Right renal cortex interstitium (tissue), 3 donors: ENCODE results near the gene EP400. TPM values are rescaled to one million over a fixed set of nuclear protein-coding genes. Genes with fewer than 3 reads are reported as not detected.

Experiments
- DNase-seq, 3 donors: peaks; one replicate each; pipeline ENCODE4 v3.0.0-alpha.2; 2013; ENCODE audit warnings: low read depth in 3 of 3, low spot score in 2 of 3
- polyA plus RNA-seq, 3 donors: library from polyadenylated mRNA; unstranded; fragments of 120-200 nt; gene quantifications; one replicate each; pipeline ENCODE4 v1.2.1, GENCODE V29; 2013; ENCODE audit not compliant: insufficient read length in 3 of 3

Gene EP400, protein sequence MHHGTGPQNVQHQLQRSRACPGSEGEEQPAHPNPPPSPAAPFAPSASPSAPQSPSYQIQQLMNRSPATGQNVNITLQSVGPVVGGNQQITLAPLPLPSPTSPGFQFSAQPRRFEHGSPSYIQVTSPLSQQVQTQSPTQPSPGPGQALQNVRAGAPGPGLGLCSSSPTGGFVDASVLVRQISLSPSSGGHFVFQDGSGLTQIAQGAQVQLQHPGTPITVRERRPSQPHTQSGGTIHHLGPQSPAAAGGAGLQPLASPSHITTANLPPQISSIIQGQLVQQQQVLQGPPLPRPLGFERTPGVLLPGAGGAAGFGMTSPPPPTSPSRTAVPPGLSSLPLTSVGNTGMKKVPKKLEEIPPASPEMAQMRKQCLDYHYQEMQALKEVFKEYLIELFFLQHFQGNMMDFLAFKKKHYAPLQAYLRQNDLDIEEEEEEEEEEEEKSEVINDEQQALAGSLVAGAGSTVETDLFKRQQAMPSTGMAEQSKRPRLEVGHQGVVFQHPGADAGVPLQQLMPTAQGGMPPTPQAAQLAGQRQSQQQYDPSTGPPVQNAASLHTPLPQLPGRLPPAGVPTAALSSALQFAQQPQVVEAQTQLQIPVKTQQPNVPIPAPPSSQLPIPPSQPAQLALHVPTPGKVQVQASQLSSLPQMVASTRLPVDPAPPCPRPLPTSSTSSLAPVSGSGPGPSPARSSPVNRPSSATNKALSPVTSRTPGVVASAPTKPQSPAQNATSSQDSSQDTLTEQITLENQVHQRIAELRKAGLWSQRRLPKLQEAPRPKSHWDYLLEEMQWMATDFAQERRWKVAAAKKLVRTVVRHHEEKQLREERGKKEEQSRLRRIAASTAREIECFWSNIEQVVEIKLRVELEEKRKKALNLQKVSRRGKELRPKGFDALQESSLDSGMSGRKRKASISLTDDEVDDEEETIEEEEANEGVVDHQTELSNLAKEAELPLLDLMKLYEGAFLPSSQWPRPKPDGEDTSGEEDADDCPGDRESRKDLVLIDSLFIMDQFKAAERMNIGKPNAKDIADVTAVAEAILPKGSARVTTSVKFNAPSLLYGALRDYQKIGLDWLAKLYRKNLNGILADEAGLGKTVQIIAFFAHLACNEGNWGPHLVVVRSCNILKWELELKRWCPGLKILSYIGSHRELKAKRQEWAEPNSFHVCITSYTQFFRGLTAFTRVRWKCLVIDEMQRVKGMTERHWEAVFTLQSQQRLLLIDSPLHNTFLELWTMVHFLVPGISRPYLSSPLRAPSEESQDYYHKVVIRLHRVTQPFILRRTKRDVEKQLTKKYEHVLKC (N-terminal part only)
- polyA plus RNA-seq: 10 to 100 TPM; 29.2 to 31.6 (median 30.8) TPM

DNA sequence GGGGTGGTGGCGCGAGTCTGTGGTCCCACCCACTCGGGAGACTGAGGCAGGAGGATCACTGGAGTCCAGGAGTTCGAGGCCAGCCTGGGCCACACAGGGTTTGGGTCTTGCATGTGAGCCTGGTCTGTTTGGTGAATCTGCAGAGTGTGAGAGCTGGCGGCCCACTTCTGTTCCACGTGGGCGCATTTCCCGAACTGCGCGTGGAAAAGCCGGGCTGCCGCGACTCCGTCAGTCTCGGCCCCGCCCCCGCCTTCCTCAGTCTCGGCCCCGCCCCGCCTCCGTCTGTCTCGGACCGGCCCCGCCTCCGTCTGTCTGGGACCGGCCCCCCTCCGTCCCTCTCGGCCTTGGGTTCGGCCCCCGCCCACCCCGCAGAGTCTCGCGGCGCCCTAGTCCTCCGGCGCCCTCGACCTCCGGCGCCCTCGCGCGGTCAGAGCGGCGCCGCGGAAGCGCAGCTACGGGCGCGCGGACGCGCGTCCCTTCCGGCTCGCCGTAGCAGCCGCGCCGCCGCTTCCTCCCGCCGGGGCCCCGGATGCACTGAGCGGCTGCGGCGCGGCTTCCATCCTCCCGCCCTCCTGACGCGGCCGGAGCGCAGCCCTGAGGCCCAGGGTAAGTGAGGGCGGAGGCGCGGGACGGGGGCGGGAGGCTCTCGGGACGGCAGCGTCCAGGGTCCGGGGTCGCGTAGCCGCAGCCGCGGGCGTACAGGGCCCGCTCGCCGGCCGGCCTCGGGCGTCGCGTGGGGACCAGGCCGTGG is at the start of gene EP400:
Gene EP400, plus strand, starts transcription at position 512 of the 751 bp plus-strand sequence. CDS start 10,678 bp downstream, outside the sequence.
- DNase-seq: peak; percentile 67 to 87 (median 85)

DNA sequence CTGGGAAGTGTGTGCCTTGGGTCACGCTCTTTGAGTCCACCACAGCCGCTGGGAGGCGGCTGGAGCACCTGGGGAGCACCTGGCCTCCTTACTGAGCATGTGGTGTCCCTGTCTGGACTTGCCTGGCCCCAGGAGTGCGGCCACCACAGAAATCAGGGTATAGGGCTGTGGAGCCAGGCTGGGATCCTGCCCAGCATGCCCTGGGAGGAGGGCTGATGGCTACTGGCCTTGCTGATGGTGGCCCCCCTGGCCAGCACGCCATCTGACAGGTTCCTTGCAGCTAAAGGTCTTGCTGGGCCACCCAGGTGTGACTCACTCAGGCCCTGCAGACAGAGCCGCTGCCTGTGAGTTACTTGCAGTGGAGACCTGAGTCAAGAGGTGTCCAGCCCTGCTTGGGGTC is 49.3 kb upstream of the EP400 start:
- DNase-seq: no peak

DNA sequence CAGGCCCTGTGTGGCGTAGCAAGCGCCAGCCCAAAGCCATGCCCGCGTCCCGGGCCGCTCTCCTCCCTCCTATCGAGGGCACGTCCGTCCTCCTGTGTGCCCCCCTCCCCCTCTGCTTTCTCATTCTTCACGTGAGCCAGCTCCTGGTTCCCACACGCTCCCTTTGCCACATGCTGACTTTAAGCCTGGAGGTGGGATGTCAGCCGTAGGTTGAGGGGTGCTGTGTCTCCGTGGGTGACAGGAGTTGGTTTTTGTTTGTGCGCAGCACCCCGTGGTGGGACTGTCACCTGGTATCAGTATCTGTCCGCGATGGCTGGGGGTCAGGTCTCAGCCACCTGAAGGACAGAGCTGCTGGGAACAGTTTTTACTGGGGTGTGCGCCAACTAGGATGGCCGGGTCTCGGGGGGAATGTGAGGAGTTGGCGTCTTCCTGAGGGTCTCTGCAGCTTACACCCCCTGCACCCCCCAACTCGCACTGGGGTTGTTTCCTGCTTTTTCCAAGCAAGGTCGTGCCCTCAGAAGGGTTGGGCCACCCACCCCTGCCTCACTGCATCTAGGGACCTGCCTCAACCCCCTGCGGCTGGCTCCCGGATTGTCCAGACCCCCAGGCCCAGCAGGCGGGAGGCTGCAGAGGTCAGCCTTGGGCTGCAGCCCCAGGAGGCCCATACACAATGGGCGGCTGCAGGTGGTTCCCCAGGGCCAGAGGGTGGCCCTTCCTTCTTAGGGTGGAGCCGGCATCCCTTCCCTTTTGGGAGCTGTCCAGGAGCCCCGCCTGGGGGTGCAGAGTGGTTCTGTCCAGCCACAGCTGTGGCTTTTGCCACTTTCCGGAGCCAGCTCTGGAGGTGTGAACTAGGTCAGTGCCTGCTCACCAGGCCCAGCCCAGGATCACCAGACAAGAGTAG is 48.1 kb upstream of the EP400 start:
- DNase-seq: no peak

DNA sequence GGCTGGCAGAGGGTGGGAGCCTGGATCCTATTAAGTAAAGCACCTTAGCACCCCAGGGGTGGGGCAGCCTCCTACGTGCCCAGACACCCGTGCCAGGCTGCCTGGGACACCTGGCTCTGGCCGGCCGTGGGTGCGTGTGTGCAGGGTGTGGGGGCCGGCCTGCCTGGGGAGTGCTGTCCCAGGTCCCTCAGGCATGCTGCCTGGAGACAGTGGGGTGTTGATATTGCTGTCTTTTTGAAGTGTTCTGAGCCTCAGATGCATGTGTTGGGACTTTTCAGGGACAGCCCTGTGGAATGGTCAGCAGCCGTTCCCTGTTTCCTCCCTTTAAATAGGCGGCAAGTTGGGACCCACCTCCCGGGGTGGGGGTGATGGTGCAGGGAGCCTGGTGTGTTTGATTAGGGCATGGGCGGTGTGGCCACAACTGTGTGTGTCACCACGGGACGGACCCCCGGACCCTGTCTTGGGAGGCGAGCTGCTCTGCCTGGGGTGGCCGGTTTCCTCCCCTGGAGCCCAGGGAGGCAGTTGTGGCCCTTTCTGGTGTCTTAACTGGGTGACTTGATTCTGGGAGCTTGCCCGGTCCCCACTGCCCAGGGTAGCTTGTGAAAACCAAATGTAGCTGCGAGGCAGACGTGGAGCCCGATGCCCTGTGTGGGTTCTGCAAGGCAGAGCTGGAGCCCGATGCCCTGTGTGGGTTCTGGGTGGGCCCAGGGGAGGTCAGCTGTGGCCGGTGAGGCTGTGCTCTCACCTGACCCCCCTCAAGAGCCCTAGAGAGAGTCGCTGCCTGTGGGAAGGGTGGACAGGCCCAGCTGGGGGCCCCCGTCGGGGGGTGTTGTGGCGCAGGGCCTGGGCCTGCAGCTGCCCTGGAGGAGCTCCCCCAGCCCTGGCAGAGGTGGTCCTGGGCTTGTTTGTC is 47.2 kb upstream of the EP400 start:
- no peak for DNase-seq

DNA sequence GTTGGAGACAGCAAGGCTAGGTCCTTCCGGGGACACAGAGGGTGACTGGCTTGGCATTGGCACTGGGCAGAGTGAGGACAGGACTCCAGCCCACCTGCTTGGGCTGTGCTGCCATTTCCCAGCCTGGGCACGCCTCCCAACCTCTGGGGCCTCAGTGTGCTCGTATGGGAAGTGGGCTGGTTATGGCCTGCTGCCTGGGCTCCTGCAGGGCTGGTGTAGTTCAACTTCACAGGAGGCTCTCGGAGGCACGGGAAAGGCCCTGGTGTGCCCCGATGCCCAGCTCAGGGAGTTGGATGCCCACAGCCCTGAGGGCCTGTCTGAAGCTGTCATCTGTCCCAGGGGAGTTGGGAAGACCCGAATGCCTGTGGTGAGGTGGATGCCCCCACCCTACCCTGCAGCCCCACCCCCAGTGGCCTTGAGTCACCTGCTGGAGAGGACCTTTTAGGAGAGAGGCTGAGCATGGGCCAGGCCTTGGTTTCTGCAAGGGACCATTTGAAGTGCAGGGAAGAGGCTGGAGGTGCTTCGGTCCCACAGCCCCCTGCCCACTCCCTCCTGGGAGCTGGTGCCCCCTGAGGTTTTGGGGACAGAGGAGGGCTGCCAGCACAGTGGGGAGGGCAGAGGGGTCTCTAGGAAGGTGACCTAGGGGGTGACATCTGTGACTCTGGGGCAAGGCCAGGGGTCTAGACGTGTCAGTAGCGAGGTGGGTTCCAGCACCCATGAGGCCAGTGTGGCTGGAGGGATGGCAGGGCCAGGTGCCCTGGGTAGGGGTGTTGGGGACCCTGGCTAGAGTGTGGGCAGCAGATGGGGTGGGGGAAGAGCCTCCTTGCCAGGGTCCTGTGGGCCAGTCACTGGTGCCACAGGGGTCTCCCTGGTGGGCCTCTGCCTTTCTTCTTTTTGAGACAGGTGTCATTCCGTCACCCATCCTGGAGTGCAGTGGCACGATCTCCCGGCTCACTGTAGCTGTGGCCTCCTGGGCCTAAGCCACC is 46.2 kb upstream of the EP400 start:
- no peak for DNase-seq

DNA sequence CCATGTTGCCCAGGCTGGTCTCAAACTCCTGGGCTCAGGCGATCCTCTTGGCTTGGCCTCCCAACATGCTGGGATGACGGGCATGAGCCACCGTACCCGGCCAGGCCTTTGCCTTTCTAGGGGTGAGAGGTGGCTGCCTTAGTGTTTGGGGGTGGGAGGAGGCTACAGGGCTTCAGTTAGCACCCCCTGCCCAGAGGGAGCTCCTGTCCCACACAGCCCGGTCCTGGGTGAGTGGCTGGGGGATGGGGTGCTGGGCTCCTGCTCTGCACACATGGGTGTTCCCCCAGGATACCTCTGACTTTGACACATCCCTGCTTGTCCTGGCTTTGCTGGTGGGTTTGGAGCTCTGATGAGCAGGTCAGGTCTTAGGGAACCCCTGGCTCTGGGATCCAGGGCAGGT is 45.4 kb upstream of the EP400 start:
- DNase-seq: no peak

DNA sequence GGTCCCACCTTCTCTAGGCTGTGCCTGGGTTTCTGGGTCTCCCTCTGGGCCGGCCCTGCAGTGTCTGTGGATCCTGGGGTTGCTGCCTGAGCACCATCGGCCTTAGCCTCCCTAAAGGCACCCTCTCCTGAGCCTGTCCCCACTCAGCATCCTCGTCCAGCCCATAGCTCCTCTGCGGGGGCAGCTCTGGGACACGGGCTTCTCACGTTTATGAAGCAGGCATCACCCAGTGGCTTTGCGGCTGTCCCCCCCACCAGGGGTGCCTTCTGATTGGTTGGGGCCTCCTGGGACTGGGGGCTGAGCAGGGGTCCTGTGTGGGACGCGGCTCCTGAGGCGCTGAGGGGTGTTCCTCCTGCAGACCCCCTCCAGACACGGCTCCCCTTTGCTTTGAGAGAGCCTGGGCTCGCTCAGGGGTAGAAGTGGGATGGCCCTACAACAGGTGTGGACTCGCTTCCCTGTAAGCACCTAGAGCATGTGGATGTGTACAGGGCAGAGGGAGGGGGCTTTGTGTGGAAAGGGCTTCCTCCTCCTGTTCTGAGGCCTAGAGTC is 44.6 kb upstream of the EP400 start:
- no peak for DNase-seq

DNA sequence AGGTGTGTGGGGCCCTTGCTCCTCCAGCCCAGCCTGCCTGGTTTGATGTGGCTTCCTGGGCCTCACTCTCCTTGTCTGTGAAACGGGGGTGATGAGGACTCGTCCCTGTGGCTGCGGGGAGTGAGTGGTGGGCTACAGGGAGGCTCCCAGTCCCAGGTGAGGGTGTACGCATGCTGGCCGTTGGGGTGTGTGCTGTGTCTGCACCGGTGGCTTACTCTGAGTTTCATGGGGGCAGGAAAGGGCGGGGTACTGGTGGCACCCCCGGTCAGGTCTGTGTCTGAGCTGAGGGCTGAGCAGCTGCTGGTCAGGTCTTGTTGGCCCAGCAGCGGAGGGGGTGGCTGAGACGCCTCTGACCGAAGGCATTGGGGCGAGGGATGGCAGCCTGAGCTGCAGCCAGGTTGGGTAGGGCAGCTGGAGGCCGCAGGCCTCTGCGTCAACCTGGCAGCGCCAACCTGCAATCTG is 44.1 kb upstream of the EP400 start:
- no peak for DNase-seq

DNA sequence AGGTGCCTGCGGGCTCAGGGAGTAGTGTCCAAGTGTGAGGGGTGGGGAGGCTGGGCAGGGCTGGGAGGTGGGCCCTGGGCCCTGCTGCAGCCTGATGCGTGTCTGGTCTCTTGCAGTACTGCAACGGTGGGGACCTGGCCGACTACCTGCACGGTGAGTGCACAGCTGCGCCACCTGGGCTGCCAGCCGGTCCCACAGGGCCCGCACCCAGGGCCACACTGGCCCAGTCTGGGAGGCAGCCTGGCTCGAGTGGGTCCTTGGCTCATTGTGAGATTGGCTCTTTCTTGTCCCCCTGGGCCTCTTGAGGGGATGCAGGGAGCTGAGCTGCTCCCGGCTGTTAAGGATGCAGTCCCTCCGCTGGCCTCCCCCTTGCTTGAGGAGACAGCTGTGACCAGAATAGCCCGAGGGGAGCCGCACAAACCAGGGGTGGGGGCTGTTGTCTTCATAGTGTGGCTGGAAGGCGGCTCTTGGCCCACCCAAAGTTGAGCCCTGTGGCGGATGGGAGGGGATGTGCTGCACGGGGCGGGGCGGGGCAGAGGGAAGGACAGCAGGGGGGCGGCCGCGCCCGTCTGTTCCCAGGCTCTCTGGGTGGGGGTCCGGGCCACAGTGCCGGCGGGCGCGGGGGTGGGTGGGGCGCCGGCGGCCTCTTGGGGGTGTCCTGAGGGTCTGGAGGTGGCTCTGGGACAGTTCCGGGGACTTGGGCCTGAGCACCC is 42.2 kb upstream of the EP400 start:
- DNase-seq: no peak

DNA sequence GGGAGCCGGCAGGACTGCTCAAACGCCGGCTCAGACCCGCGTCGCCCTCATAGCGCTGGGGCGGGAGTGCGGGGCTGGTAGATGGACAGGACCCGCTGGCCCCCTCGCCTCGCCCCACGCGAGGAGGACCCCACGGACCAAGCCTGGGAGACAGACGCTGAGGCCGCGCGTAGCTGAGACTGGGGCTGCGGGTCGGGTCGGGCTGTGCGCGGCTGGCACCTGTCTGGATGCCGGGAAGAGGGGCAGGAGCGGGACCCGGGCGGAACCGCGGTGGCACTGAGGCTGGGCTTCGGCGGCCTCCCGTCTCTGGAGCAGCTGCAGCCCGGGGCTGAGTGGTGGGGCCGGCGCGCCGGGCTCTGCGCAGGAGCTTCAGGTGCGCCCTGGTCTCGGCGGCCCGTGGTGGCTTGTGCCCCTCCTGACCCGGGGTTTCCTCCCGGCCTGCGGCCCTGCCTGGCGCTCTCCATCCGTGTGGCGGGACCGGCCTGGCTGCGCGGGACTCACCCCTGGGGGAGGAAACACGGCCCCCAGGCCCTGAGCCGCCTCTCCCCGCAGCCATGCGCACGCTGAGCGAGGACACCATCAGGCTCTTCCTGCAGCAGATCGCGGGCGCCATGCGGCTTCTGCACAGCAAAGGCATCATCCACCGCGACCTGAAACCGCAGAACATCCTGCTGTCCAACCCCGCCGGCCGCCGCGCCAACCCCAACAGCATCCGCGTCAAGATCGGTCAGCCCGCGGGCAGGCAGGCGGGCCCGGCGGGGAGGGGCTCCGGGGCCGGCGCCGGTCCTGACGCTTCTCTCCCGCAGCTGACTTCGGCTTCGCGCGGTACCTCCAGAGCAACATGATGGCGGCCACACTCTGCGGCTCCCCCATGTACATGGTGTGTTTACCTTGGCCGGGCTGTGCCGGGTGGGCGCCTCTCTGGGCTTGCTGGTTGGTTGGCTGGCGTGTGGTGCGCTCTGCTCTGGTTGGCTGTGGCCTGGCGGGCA is 41.4 kb upstream of the EP400 start:
- no peak for DNase-seq

DNA sequence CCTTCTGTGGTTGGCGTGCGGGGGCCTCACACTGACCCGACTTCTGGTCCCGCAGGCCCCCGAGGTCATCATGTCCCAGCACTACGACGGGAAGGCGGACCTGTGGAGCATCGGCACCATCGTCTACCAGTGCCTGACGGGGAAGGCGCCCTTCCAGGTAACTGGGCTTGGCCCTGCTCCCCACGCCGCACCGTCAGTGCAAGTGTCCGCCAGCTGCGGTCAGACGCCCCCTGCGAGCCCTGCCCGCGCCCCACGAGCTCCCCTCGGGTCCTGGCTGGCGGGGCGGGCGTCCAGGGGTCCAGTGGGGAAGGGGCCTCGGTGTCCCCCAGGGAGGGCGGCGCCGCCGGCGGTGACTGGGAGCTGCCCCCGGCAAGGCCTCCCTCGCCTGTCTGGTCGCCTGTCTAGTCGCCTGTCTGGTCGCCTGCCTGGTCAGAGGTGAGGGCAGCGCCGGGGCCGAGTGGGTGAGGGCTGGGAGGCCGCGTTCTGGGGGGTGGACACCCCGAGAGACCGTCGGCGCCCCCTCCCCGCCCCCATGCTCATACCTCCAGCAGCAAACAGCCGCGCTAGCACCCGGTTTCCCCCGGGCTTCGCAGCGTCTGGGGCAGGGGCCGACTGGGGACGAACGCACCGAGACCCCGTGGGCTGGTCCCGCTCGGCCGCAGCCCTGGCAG is 40.5 kb upstream of the EP400 start:
- DNase-seq: no peak

DNA sequence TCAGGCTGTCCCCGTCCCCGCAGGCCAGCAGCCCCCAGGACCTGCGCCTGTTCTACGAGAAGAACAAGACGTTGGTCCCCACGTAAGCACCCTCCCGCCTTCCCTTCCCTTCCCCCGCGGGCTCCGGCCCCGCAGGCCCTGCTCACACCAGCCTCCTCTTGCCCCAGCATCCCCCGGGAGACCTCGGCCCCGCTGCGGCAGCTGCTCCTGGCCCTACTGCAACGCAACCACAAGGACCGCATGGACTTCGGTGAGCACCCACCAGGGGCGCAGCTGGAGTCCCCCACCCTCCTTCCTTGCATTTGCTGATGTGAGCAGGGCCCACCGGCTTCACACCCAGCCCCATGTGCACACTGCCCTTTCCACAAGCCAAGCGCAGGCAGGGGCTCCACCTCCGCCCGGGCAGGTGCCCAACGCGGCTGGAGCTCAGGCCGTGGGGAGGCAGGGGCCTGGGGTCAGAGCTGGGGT is 40.0 kb upstream of the EP400 start:
- DNase-seq: no peak

DNA sequence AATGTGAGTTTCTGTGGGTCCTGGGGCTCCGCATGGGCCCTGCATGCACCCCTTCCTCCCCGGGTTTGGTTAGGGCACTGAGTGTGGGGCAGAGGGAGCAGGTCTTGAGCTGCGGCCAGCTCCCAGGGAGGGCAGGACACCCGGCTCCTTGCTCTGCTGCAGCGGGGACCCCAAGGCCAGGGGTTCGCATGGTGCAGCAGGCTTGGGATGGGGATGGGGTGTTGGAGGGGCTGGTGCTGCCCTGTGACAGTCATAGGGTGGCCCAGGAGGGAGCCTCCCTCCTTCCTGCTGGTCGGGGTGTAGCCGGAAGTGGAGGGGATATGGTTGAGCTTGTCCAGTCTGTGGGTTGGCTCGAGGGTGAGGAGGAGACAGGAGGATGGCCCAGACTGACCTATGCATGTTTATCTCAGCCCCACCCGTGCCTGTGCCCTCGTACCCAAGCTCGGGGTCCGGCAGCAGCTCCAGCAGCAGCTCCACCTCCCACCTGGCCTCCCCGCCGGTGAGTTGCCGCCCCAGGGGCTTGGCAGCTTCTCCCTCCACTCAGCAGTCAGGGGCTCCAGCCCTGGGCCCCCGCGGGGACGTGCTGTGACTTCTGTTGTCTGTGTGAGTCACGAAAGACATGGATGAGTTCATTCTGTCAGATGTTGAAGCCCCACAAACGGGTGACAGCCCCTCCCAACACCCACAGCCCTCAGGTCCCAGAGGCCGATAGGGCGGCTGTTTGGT is 39.3 kb upstream of the EP400 start:
- DNase-seq: no peak
